Effector CD8-positive, alpha-beta T cell (primary cell): ENCODE measurements around the gene CACNA1F.

Source experiments
- DNase-seq: peaks from one replicate; lab custom pipeline; 2025; lab: John Stamatoyannopoulos, UW

Gene CACNA1F

DNA sequence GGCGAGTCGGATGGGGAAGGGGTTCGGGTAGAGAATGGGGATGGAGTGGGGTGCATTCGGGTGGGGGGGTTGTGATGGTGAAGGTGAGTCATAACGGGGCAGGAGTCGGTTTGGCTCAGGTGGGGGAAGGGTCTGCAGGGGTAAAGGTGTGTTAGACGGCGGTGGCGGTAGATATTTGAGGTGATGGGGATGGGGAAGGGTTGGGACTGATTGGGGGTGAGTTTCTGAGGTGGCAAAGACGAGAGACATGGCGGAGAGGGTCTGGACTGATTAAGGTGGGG lies 33.9 kb downstream of the CACNA1F start:
- no peak for DNase-seq

DNA sequence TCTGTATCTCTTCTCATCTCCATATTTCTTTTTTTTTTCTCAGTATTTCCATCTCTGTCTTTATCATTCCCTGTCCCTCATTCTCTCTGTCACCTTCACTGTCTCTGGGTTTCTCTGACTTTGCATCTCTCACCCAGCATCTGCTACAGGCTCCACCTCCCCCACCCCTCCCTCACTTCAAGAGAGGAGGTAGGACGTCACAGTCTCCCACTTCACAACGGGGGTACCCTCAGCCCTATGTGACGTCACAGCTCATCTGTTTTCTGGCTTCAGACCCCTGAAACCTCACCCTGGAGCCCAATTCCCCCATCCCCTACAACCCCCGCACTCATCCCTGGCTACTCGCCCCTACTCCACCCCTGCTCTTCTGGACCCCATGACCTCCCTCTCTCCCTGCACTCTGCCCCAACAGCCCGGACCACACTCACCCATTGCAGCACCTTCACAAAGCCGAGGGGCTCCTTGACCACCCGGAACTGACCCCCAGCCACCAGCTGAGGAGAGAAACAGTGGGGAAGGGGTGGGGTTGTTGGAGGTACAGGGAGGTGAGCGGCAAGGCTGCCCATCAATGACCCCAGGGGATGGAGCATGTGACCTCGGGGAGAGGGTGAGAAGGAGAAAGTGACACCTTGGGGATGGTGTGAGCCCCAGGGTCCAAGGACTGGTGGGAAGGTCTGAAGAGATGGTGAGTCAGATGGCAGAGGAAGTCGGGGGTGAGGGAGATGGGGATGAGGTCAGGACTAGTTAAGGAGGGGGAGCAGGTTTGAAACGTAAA lies 34.4 kb downstream of the CACNA1F start:
- no peak for DNase-seq

DNA sequence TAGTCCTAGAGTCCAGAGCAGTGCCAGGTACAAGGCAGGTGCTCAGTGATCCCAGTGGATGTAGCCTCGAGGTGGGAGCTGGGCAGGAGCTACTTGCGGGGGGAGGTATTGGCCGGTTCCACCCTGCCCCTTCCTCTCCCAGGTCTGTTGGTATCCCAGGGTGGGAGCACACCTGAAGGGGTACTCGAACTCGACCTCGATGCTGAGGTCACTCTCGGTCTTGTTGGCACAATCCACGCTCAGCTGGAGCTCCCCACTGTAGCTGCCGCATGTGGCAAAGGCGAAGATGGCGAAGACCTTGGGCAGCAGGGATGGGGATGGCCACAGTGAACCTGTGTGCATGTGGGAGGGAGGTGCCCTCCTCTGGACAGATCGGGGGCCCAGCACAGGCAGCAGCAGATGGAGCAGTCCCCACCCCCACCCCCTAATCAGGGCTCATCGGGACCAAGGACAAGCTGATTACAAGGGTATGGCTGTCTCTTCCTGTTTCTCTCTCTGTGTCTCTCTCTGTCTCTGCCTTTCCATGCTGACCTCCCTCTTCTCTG lies 35.5 kb downstream of the CACNA1F start:
- DNase-seq = no peak

DNA sequence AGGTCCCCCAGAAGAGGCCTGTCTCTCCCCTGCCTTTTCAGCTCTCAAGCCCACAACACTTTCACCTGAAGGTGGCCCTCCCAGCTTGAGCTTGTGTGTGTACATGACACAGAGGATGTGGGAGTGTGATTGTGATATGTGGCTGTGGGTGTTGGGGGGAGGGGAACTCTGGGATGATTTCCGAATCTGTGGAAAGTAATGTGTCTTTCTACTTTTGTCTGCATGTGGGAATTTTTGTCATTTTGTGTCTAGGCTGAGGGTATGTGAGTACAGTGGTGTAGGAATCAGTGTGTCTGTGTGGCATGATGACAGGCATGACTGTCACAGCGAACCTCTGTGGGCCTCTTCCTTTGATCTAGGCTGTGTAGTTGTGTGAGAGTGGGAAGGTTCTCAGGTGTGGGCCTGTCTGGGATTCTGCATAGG lies 39.6 kb downstream of the CACNA1F start:
- DNase-seq = no peak

GRCh38 chrX:49192722-49193328 lies 40.3 kb downstream of the CACNA1F start:
- DNase-seq = no peak

DNA sequence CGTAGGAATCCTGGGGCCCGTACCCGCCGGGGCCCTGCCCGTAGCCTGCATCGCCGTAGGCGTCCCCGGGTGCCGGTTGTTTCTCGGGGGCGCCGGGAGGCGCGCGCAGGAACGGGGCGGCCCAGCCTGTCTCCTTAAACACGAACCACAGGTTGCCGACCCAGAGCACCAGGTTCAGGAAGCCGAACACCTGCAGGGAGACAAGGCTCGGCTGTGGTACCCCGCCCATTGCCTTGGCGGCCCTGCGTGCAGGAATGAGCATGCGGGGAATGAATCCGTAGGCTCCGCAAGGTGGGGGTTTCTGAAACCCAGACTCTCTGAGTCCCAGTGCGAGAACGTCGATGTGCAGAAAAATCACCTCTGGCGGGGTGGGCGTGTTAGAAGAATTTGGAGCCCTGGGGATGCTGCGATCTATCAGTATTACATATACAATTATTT lies 41.5 kb downstream of the CACNA1F start:
- no peak for DNase-seq

- DNase-seq = peak; percentile 73
Measured at GRCh38 chrX:49190821-49191573, 42.1 kb downstream of the CACNA1F start.

DNA sequence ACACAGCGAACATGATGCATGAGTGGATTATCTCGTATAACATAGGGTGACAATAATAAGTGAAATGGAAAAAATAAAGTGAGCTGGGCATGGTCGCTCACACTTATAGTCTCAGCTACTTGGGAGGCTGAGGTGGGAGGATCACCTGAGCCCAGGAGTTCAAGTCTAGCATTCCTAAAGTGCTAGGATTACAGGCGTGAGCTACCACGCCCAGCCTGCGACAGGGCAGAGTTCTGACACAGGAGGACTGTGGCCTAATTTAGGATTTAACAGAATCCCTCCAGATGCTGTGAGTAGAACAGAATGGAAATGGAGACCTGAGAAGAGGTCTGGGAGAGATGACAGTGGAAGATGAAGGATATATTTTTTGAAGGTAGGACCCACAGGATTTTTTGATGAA lies 43.5 kb downstream of the CACNA1F start:
- no peak for DNase-seq

GRCh38 chrX:49188468-49189076 lies 44.6 kb downstream of the CACNA1F start:
- DNase-seq = no peak

DNA sequence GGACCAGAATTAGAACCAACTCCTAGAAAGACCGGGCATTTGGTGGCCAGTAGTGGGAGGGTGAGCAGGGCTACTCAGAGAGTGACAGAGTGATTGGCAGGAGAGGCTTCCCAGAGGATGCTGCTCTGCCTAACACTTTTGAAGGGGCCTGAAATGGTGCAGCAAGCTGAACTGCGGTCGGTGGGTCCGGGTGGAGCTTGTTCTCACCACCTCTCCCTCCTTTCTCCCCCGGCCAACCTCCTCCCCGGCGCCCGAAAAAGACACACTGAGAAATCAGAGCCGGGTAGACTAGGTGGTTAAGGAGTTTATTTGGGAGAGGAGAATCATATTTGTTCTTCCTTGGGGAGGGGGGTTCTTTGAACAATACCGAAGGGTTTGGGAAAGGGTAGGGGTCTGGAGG lies 45.6 kb downstream of the CACNA1F start:
- no peak for DNase-seq

- DNase-seq = no peak
Measured at GRCh38 chrX:49187028-49187394, 46.1 kb downstream of the CACNA1F start.

DNA sequence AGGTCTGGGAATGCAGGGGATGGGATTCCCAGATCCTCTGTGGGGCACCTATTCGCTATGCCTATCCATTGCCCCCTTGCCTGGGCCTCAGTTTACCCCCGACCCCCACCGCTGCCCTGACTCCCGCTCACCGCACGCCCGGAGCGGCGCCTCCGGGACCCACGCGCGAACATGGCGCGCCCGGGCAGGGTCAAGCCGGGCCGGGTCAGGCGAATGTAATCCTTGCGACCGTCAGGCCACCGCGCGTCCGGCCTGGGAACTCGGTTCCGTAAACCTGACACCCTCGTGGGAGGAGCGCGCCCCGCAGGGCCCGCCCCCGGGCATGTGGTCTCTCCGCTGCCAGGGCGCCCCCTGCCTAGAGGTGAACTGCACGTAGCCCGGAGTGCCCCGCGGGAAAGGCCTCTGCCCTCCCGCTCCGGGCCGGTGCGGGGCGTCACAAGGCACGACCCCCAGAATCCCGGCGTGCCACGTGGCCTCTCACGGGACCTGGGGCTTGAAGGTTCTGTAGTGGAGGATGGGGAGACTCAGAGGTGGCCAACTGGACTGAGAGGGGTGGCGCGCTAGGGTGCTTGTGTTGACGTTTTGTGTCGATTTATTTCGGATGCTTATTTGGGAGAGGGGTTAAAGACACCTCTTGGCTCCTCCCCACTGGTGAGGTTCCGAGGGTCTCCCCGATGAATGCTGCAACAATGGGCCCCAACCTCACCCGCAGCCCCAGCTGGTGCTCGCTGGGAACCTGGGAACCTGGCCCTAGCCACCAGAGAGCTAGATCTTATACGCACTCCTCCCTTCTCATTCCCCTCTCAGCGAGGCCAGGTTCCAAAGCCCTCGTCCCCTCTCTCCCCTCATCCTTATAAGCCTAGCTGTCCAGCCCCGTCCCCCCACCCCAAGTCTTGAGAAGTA lies 46.8 kb downstream of the CACNA1F start, which contains the start of gene PRICKLE3:
Gene PRICKLE3, minus strand, starts transcription at position 249 of the 903 bp plus-strand sequence. Its CDS starts 76 bp downstream, at position 173.
- DNase-seq = peak; percentile 64

DNA sequence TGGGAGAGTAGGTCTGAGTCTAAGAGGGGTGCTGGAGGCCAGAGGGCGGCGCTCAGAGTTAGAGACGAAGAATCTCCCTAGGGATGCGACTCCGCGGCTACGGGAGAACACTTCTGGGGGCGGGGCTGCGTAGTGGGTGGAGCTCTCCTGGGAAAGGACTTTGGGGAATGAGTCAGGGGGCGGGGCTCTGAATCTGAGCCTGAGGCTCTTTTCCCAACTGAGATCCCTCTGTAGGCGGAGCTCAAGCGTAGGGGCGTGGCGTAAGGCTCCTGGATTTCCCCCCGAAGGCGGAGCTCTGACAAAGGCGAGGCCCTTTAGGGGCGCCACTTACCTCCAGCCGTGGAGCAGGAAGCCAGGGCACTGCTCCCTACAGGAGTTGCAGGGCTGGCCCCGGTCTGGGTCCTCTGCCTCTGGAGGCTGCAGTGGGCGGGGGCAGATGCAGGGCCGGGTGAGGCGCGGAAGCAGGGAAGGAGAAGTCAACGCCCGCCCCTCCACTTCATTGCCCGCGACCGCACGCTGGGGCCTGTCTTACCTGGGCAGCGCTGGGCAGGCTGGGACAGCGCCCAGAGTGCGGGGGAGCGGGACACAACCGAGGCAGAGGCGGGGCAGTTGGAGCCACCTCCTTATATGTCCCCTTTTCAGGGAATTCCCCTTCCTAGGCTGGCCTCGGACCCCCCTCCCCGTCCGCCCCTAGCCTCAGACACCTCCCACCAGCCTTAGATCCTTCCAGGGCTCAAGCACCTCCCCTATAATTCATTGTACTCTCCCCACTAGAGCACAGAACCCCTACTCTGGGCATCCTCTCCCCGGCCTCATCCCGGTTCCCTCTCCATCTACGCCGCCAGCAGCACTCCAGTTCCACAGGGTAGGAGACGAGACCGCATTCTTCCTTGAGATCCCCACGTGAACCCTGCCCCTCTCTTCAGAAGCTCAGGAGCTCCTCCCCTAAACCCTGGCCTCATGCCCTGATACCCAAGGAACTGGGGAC lies 48.6 kb downstream of the CACNA1F start:
- peak; percentile 14 for DNase-seq

DNA sequence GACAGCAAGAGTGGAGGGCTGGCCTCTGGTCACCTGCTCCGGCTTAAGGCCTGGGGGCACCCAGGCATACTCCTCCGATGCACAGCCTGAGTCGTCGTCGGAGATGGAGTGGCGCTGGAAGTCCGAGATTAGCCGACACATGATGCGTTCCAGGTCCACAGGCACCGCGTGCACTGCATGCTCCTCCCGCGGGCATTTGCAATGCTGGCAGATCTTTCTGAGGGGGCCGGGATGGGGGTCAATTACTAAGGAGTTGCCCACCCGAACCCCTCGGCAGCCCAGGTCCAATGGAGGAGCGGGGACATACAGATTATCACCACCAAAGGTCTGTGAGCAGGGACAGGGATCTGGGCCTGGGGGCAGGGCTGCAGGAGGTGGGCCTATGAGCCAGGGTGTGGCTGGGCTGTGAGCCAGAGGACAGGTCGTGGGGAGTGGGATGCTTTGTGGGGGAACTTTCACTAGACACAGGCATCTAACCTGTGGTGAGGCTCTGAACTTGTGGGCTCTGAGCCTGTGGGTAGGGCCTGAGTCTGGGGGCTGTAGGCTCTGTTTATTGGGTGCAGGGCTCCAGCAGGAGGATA lies 49.3 kb downstream of the CACNA1F start:
- DNase-seq = no peak

GRCh38 chrX:49179358-49179757 lies 53.8 kb downstream of the CACNA1F start:
- DNase-seq = no peak

GRCh38 chrX:49178537-49178936 lies 54.6 kb downstream of the CACNA1F start:
- no peak for DNase-seq

DNA sequence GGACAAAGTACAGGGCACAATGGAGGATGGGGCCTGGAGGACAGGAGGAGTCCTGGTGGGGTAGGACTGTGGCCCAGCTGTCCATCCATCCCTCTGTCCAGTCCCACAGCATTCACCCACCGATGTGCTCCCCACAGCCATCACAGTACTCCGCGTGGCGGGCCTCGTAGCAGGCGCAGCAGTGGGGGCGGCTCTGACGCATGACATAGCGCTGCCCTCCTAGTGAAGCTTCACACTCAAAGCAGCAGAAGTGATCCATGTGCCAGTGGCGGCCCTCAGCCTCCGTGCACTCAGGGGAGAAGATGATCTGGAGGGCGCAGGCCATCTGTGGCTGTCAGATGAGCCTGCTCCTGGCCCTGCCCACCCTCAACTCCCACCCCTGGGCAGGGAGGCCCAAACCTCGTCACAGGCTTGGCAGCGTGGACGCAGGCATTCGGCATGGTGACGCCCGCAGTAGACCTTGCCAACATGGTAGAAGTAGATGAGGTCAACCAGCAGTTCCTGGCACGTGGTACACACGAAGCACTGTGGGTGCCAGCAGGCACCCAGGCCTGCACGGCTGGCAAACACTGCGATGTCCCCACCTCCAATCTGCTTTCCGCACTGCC lies 55.2 kb downstream of the CACNA1F start:
- no peak for DNase-seq

- DNase-seq = no peak
Measured at GRCh38 chrX:49177338-49177833, 55.8 kb downstream of the CACNA1F start.
